Calu3 (cell line): ENCODE results near the gene HSD17B7. TPM values are rescaled to one million over a fixed set of nuclear protein-coding genes. Genes with fewer than 3 reads are reported as not detected.

ENCODE experiments used
- BruUV-seq: library from RNA; stranded (reverse); fragments of 400-500 nt; replicated peaks from 2 replicates; lab custom pipeline; 2021; lab: Mats Ljungman, UMichigan
- CTCF ChIA-PET: fragments of 300-600 bp; sonication (Branson Sonifier 250); formaldehyde crosslinking; loops from one replicate; lab custom pipeline; 2022; ENCODE audit warnings: antibody characterized with exemption; lab: Charles Lee
- DNase-seq: peaks from one replicate; pipeline ENCODE4 v3.0.0; 2022
- H3K27ac Mint-ChIP-seq: one replicate; pipeline ENCODE4 v1.8.0; 2022; ENCODE audit warnings: mixed read lengths; ENCODE audit not compliant: unreplicated experiment
- H3K27me3 Mint-ChIP-seq: one replicate; pipeline ENCODE4 v1.8.0; 2022; ENCODE audit warnings: mixed read lengths; ENCODE audit not compliant: unreplicated experiment
- H3K36me3 Mint-ChIP-seq: one replicate; pipeline ENCODE4 v1.8.0; 2022; ENCODE audit warnings: mild to moderate bottlenecking, moderate library complexity, mixed read lengths; ENCODE audit not compliant: insufficient read depth, unreplicated experiment
- H3K4me1 Mint-ChIP-seq: one replicate; pipeline ENCODE4 v1.8.0; 2022; ENCODE audit warnings: mild to moderate bottlenecking, low read depth, mixed read lengths; ENCODE audit not compliant: unreplicated experiment
- H3K4me3 Mint-ChIP-seq: one replicate; pipeline ENCODE4 v1.8.0; 2022; ENCODE audit warnings: mild to moderate bottlenecking, low read depth, moderate library complexity, mixed read lengths; ENCODE audit not compliant: unreplicated experiment
- H3K9me3 Mint-ChIP-seq: one replicate; pipeline ENCODE4 v1.8.0; 2022; ENCODE audit warnings: low read depth, mixed read lengths; ENCODE audit not compliant: unreplicated experiment
- CTCF ChIP-seq: fragments of 200-600 bp; IDR thresholded peaks from one replicate; pipeline ENCODE4 v1.8.0; 2022; ENCODE audit warnings: antibody characterized with exemption; ENCODE audit not compliant: unreplicated experiment
- intact Hi-C: fragments of 100-400 bp; cut with micrococcal nuclease; formaldehyde crosslinking; loops from one replicate; pipeline ENCODE4 v1.10.0; 2022; ENCODE audit not compliant: unreplicated experiment
- total RNA-seq: library from RNA; stranded (reverse); gene quantifications from 2 replicates; pipeline ENCODE4 v1.2.3, GENCODE V29; 2022

The HSD17B7 gene
- total RNA-seq, 1 experiment from 2014 or later = 59.3 TPM

GRCh38 chr1:162846256-162847212, 56.0 kb downstream of the HSD17B7 start:
- BruUV-seq = no TSS peak
- CTCF ChIA-PET = no interaction called here
- Mint-ChIP-seq H3K4me1 (no peaks in the 10 kb centered on the region), H3K4me3 (no peak overlapping the region), H3K27me3 (peaks cover 12% of the 10 kb centered on the region), H3K36me3 (no peaks in the 10 kb centered on the region), H3K27ac (no peak overlapping the region), H3K9me3 (no peaks in the 10 kb centered on the region)
- intact Hi-C loops = no loop called here
- TF ChIP-seq CTCF = no peak
- DNase-seq = no peak

- BruUV-seq = no TSS peak
- Mint-ChIP-seq H3K4me3 (no peak overlapping the region), H3K27ac (no peak overlapping the region), H3K36me3 (no peaks in the 10 kb centered on the region), H3K9me3 (no peaks in the 10 kb centered on the region), H3K27me3 (peaks cover 12% of the 10 kb centered on the region), H3K4me1 (no peaks in the 10 kb centered on the region)
- peak; percentile 90 for DNase-seq
- CTCF ChIA-PET = interaction anchor here (0.7 to 0.8 kb wide), 3 partner anchors 221 to 328 kb away, joined by 3 to 6 read pairs (median 3); partner anchors contain the start of gene RGS4
- TF ChIP-seq CTCF = peak; percentile 91
- intact Hi-C loops = no loop called here
Observed at GRCh38 chr1:162847839-162848453, 57.4 kb downstream of the HSD17B7 start.

- Mint-ChIP-seq H3K27ac (no peak overlapping the region), H3K36me3 (no peaks in the 10 kb centered on the region), H3K9me3 (no peaks in the 10 kb centered on the region), H3K4me3 (no peak overlapping the region), H3K27me3 (peaks cover 12% of the 10 kb centered on the region), H3K4me1 (no peaks in the 10 kb centered on the region)
- BruUV-seq = no TSS peak
- CTCF ChIA-PET = no interaction called here
- intact Hi-C loops = no loop called here
- TF ChIP-seq CTCF = no peak
- no peak for DNase-seq
Observed at GRCh38 chr1:162849711-162850110, 59.2 kb downstream of the HSD17B7 start.

- no peak overlapping the region for H3K4me3 Mint-ChIP-seq
- no peak overlapping the region for H3K27ac Mint-ChIP-seq
- H3K36me3 Mint-ChIP-seq = no peaks in the 10 kb centered on the region
- H3K4me1 Mint-ChIP-seq = peaks cover 15% of the 10 kb centered on the region
- CTCF ChIA-PET = interaction anchor here (0.6 kb wide), 1 partner anchor 465 kb away, joined by 7 read pairs; no protein-coding TSS in a partner anchor
- H3K27me3 Mint-ChIP-seq = peaks cover 9% of the 10 kb centered on the region
- no peak for TF ChIP-seq CTCF
- DNase-seq = no peak
- intact Hi-C loops = no loop called here
- H3K9me3 Mint-ChIP-seq = no peaks in the 10 kb centered on the region
- no TSS peak for BruUV-seq
Observed at GRCh38 chr1:162851341-162851740, 60.8 kb downstream of the HSD17B7 start.
